Progenitor cell of endocrine pancreas (in vitro differentiated cells): ENCODE results near the gene VPREB3. TPM values are rescaled to one million over a fixed set of nuclear protein-coding genes. Genes with fewer than 3 reads are reported as not detected.
A peak's percentile ranks its signal among the peaks of the same experiment; 100 is the strongest.

ENCODE experiments used
- DNase-seq: peaks from one replicate; pipeline ENCODE4 v3.0.0; 2021; ENCODE audit warnings: low spot score; ENCODE audit not compliant: unreplicated experiment
- H3K27ac Mint-ChIP-seq: 2 replicates; pipeline ENCODE4 v1.8.0; 2021; ENCODE audit warnings: mild to moderate bottlenecking, moderate library complexity, mixed read lengths
- H3K27me3 Mint-ChIP-seq: 2 replicates; pipeline ENCODE4 v1.8.0; 2021; ENCODE audit warnings: mixed read lengths
- H3K36me3 Mint-ChIP-seq: 2 replicates; pipeline ENCODE4 v1.8.0; 2022; ENCODE audit warnings: mixed read lengths; ENCODE audit not compliant: insufficient read depth
- H3K4me1 Mint-ChIP-seq: 2 replicates; pipeline ENCODE4 v1.8.0; 2021; ENCODE audit warnings: low read depth, mixed read lengths
- H3K4me3 Mint-ChIP-seq: 2 replicates; pipeline ENCODE4 v1.8.0; 2021; ENCODE audit warnings: low read depth, mild to moderate bottlenecking, moderate library complexity, mixed read lengths
- H3K9me3 Mint-ChIP-seq: 2 replicates; pipeline ENCODE4 v1.8.0; 2021; ENCODE audit warnings: low read depth, mixed read lengths
- CTCF ChIP-seq: fragments of 200-600 bp; sonication (generic); IDR thresholded peaks from one replicate; pipeline ENCODE4 v1.5.0; 2021; ENCODE audit warnings: antibody characterized with exemption, mild to moderate bottlenecking; ENCODE audit not compliant: unreplicated experiment
- total RNA-seq: library from RNA; stranded (reverse); gene quantifications from 2 replicates; pipeline ENCODE4 v1.2.1, GENCODE V29; 2021

Gene VPREB3
- total RNA-seq, 1 donor from 2014 or later, result not detected

GRCh38 chr22:23774114-23774921 lies 20.1 kb upstream of the VPREB3 start:
- H3K27me3 Mint-ChIP-seq, result no peaks in the 10 kb centered on the region
- peaks cover 20% of the 10 kb centered on the region for H3K4me1 Mint-ChIP-seq
- H3K36me3 Mint-ChIP-seq, result no peaks in the 10 kb centered on the region
- no peaks in the 10 kb centered on the region for H3K9me3 Mint-ChIP-seq
- peak overlapping the region; percentile 62 for H3K4me3 Mint-ChIP-seq
- TF ChIP-seq CTCF, result no peak
- H3K27ac Mint-ChIP-seq, result peak overlapping the region; percentile 35
- no peak for DNase-seq

DNA sequence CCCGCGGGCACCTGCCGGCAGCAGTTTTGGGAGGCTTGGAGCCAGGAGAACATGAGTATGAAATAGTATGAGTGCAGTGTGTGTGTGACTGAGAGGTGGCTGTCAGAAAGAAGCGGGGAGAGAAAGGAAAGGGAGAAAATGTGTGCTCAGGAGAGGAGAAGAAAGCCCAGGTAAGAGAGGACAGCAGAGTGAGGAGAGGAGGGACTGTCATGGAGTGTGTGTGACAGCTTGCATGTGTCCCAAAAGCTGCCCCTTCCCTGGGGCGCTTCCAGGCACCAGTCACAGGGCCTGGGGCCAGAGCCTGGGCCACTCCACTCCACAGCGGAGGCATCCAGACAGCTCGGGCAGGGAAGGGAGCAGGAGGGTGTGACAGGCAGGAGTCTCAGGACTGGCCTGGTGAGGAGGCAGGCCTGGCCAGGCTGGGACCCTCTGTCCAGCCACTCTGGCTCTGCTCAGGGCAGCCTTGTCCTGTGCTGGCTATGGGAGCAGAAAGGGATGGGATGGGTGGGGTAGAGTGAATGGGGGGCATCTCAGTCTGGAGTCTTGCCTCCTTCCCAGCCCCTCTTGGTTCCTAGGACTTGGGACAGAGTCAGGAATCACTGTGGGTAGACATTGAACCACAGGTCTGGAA lies 19.4 kb upstream of the VPREB3 start:
- Mint-ChIP-seq H3K4me3 (peak overlapping the region; percentile 77), H3K9me3 (no peaks in the 10 kb centered on the region), H3K27me3 (no peaks in the 10 kb centered on the region), H3K4me1 (peaks cover 20% of the 10 kb centered on the region), H3K36me3 (no peaks in the 10 kb centered on the region), H3K27ac (peak overlapping the region; percentile 86)
- TF ChIP-seq CTCF, result no peak
- no peak for DNase-seq

DNA sequence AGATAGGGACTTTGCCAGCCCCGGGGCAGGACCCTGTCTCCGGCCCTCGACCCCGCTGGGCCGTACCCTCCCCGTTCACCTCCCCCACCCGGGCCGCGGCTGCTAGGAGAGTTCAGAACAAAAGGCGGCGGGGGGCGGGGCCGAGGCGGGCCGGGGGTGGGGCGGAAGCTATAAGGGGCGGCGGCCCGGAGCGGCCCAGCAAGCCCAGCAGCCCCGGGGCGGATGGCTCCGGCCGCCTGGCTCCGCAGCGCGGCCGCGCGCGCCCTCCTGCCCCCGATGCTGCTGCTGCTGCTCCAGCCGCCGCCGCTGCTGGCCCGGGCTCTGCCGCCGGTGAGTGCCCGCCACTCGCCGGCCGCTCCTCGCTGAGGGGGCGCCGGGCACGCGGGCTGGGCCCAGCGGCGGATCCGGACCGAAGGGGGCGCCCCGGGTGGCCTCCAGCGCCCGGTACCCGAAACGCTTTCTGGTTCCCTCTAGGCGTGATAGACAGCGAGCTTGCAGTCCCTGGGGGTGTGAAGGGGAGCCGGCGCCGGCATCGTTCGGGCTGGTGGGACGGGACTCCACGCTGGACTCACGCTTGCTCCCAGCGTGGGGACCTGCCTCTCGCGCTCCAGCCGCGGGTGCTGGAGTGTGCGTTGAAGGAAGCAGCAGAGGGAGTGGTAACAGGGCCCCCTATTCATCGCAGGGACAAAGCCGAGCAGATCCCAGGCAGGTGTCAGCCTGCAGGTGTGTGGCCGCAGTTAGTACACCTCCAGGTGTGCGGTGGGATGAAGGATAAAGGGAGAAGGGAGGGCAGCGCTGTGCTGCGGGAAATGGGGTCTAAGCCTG lies 18.6 kb upstream of the VPREB3 start, which contains the start of gene MMP11:
MMP11 (plus strand) TSS at position 201 of the 825 bp plus-strand sequence; CDS start at position 223, 22 bp downstream.
- Mint-ChIP-seq H3K4me1 (peaks cover 20% of the 10 kb centered on the region), H3K27me3 (no peaks in the 10 kb centered on the region), H3K4me3 (peak within 1 kb of the TSS; percentile 77), H3K36me3 (no peaks in the 10 kb centered on the region), H3K9me3 (no peaks in the 10 kb centered on the region), H3K27ac (peak within 1 kb of the TSS; percentile 86)
- peak; percentile 55 for DNase-seq
- peak; percentile 27 for TF ChIP-seq CTCF

GRCh38 chr22:23772315-23772648 lies 18.1 kb upstream of the VPREB3 start:
- Mint-ChIP-seq H3K27ac (peak overlapping the region; percentile 74), H3K36me3 (no peaks in the 10 kb centered on the region), H3K4me3 (peak overlapping the region; percentile 69), H3K27me3 (no peaks in the 10 kb centered on the region), H3K4me1 (peaks cover 20% of the 10 kb centered on the region), H3K9me3 (no peaks in the 10 kb centered on the region)
- no peak for DNase-seq
- TF ChIP-seq CTCF, result no peak
